Astrocyte of the spinal cord (primary cell): Measurements from ENCODE around the gene C20orf144.
A peak's percentile ranks its signal among the peaks of the same experiment; 100 is the strongest.

Source experiments
- DNase-seq: peaks from one replicate; pipeline ENCODE4 v3.0.0; 2011; ENCODE audit warnings: low read depth, low spot score
- H3K4me3 ChIP-seq: 2 replicates; pipeline ENCODE4 v1.5.1; 2011; ENCODE audit warnings: low read depth, mild to moderate bottlenecking, low read length, moderate library complexity
- in situ Hi-C: cut with HindIII; loops from 2 replicates; pipeline ENCODE4 v1.10.0; 2017; ENCODE audit warnings: low sequenced_read_pairs
- TF ChIP-seq, protein P1 (sequence below): IDR thresholded peaks from 2 replicates; pipeline ENCODE4 v1.5.1; 2012; ENCODE audit warnings: low read depth, mild to moderate bottlenecking, low read length, inconsistent platforms

Gene C20orf144

DNA sequence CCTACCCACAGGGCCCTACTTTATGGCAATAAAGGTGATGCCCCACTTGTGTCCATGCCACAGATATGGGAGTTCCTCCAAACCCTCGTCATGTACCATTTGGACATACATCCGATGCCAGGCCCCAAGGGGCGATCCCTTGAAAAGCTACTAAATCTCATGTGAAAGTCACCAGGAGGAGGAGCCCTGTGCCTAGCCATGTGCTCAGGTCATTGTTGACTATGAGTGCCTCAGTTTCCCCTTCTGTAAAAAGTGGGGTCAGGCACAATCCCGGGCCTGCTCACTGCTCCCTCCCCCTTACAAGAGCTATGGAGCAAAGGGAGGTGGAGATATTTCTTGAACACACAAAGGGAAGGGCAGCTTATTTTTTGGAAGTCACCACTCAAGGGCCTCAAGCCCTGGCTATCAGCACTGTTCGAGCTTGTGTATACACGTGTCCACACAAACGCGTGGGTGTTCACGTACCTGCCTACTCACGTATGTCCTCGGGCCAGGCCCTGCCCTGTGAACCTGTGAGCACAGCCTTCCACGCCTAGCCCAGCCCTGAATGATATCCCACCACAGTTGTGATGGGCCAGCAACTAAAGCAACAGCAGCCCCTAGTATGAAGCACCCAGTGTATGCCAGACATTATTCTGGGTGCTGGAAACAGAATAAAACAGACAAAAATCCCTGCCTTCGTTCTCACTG, 6.5 kb downstream of the C20orf144 start:
- no peak overlapping the region for H3K4me3 ChIP-seq
- DNase-seq, result no peak
- TF ChIP-seq, protein P1, sequence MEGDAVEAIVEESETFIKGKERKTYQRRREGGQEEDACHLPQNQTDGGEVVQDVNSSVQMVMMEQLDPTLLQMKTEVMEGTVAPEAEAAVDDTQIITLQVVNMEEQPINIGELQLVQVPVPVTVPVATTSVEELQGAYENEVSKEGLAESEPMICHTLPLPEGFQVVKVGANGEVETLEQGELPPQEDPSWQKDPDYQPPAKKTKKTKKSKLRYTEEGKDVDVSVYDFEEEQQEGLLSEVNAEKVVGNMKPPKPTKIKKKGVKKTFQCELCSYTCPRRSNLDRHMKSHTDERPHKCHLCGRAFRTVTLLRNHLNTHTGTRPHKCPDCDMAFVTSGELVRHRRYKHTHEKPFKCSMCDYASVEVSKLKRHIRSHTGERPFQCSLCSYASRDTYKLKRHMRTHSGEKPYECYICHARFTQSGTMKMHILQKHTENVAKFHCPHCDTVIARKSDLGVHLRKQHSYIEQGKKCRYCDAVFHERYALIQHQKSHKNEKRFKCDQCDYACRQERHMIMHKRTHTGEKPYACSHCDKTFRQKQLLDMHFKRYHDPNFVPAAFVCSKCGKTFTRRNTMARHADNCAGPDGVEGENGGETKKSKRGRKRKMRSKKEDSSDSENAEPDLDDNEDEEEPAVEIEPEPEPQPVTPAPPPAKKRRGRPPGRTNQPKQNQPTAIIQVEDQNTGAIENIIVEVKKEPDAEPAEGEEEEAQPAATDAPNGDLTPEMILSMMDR, result no peak
- in situ Hi-C loops, result no loop called here

DNA sequence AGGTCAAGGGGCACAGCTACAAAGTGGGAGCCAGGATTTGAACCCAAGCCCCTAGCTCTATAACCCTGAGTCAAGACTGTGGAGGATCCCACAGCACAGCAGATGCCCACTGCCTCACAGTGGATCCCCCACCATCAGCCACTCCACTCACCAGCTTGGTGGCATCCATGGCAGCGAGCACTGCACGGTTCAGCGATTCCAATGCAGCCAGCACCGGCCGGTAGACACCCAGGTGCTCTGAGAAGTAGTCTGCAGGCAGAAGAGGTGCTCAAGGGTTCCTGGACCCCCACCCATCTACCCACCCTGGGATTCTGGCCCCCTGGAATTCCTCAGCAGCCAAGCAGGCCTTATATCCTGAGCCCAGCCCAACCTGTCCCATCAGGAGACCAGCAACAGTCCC, 7.1 kb downstream of the C20orf144 start:
- in situ Hi-C loops, result no loop called here
- H3K4me3 ChIP-seq, result no peak overlapping the region
- TF ChIP-seq, protein P1, result no peak
- no peak for DNase-seq

DNA sequence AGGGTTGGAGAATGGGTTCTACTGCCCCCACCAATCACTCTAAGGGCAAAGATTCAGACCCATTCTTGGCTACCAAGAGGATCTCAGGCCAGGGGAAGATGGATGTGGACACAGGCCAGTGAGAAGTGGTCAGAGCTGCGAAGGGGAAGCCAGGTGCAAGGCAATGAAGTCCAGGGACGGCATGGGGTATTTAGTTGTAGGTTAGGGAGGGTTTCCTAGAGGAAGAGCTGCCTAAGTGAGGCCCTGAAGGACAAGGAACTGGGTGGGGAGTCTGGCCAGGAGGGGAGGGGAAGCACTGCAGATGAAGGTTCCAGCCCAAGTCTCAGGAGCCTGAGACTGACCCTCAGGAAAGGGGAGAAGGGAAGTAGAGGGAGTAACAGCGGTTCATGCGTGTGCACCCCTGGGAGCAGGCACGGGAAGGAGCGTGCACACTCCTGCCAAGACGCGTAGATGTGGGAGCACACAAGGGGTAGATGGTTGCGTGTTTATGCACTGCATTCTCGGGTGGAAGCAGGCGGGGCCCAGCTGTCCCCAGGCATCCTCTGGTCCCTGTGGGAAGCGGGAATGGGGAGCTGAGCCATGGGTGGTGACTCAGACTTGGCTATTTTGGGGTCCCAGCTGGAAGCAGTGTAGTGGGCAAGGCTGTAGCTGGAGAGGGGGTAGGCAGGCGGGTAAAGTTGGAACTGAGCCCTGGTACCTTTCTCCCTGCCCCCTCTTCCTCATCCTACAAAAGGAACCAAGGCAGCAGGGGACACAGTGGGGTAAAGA, 7.9 kb downstream of the C20orf144 start:
- in situ Hi-C loops, result no loop called here
- TF ChIP-seq, protein P1, result no peak
- no peak overlapping the region for H3K4me3 ChIP-seq
- no peak for DNase-seq

DNA sequence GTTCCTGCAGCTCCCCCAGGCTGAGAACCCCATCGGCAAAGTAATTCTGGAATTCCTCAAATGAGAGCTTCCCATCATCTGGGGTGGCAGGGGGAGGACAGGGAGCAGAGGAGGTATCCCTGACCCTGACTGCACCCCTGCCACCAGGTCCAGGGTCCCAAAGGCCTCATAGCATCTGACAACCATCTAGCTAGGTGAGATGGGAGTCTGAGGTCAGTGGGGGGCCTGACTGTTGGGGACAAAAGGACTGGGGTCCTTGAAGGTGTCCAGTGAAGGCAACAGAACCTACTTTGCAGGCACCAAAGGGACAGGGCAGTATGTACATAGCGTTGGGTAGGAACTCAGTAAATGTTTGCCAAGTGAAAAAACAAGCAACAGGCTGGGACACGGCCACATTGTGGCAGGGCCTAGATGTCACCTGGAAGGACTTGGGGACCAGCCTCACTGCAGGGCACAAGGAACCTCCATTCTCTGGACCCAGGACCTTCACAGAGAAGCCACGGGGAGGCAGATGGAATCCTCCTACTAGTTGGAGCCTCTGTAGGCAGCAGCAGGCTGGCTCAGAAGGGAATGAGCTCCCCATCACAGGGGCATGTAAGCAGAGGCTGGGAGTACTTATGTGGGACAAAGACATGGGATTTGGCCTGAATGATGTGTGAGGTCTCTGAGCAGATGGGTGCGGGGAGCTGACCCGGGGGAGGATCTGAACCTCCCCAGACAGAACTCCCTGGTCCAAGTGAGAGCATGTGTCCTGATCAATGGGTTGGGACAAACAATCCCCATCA, 8.8 kb downstream of the C20orf144 start:
- no peak overlapping the region for H3K4me3 ChIP-seq
- in situ Hi-C loops, result no loop called here
- DNase-seq, result no peak
- TF ChIP-seq, protein P1, result no peak

DNA sequence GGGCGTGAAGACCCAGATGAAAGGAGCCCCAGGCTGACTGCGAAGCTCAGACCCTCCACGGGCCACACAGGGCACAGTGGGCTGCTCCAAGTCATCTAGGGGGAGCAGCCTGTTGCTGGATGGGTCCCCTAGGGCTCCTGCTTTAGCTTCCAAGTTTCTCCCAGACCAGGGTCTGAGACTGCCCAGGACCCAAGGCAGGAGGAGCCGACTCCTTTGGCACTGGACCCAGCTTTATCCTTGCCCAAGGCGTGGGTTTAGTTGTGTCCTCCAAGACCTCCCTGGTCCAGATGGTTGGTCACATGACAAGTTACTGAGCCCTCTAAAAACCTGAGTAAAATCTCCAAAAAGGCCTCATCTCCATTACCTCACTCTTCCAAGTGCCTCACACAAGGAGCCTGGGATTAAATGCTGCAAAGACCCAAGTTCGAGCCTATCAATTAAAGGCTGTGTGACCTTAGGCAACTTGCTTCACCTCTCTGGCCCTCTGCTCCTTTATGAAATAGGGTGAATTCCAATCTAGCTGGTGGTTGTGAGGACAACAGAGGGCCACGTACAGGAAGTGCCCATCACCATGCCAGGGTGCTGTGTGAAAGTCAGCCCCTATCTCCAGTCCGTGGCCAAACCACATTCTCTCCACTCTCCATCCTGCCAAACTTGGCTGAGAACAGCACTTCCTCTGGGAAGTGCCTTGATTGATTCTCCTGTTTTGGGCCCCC, 9.6 kb downstream of the C20orf144 start:
- DNase-seq, result no peak
- in situ Hi-C loops, result no loop called here
- TF ChIP-seq, protein P1, result no peak
- no peak overlapping the region for H3K4me3 ChIP-seq

DNA sequence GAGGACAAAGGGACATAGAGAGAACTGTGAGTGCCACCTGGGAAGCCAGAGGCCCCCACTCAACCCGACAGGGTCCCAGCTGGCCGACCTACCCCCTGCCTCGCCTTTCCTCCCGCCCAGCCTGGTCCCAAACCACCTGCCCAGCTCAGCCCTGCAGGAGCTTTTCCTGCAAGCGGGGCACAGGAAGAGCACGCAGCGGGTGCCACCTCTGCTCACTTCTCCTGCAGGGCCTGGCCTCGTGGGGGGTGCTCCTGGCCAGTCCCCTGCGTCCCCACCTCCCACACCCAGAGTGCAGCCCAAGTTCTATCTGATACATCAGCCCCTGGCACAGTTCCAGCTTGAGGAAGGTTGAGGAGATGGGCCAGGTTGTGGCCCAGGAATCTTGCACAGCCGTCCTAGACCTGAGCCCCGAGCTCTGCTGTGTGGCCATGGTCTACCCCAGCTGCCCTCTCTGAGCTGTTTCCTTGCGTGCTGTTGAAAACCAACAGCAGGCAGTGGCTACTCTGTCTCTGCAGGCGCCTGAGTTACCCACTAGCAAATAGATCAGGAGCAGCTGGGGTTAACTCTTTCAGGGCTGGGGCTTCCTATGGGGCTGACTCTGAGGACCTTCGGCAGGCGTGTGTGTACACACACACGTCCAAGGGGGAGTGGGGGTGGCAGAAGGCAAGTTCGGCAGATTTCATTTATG, 10.4 kb downstream of the C20orf144 start:
- TF ChIP-seq, protein P1, result no peak
- in situ Hi-C loops, result no loop called here
- no peak for DNase-seq
- peak overlapping the region; percentile 71 for H3K4me3 ChIP-seq
